GM21786 (cell line): Measurements from ENCODE around the gene AP3S1.
A peak's percentile ranks its signal among the peaks of the same experiment; 100 is the strongest.
"Not testable (repeated sequence)": the region's sequence is repeated elsewhere in the genome, so short reads cannot be mapped to it uniquely, and the experiment has no call there.

Experiments used
- ATAC-seq: cut with Tn5 transposase; IDR thresholded peaks from one replicate; pipeline ENCODE4 v1.9.1; 2021; ENCODE audit not compliant: unreplicated experiment

The AP3S1 gene

DNA sequence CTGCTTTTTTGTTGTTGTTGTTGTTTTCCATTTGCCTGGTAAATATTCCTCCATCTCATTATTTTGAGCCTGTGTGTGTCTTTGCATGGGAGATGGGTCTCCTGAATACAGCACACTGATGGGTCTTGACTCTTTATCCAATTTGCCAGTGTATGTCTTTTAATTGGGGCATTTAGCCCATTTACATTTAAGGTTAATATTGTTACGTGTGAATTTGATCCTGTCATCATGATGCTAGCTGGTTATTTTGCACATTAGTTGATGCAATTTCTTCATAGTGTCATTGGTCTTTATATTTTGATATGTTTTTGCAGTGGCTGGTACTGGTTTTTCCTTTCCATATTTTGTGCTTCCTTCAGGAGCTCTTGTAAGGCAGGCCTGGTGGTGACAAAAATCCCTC, 16.8 kb upstream of the AP3S1 start:
- ATAC-seq = not testable (repeated sequence)

- no peak for ATAC-seq
Observed at GRCh38 chr5:115825948-115826347, 15.8 kb upstream of the AP3S1 start.

- ATAC-seq = no peak
Observed at GRCh38 chr5:115829913-115830312, 11.8 kb upstream of the AP3S1 start.

DNA sequence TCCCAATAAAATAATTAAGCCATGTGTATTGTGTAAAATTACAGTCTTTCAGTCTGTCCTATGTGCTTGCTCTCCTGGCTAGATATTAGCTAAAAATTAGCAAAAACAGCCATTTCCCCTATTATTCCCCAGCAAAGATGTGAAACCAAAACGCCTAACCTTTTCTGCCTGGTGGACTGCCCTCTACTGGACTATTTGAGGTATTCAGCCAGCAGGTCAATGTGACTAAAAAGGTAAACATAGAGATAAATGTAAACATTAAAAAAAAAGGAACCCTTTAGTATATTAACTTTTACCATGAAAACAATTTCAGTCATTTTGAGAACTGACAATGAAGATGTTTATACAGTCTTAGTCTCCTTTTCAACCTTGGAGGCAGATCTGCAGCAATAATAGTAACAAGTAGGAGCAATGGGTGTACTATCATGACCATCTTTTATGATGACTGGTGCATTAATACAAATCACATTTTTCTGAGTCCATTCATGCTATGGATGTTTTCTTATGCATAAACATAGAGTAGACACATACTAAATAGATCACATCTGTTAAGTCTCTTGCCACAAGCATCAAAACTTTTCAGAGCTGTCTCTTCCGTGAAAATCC, 10.5 kb upstream of the AP3S1 start:
- ATAC-seq = peak; percentile 68

GRCh38 chr5:115835481-115835880, 6.3 kb upstream of the AP3S1 start:
- ATAC-seq = no peak

GRCh38 chr5:115838885-115839518, 2.7 kb upstream of the AP3S1 start:
- peak; percentile 21 for ATAC-seq

DNA sequence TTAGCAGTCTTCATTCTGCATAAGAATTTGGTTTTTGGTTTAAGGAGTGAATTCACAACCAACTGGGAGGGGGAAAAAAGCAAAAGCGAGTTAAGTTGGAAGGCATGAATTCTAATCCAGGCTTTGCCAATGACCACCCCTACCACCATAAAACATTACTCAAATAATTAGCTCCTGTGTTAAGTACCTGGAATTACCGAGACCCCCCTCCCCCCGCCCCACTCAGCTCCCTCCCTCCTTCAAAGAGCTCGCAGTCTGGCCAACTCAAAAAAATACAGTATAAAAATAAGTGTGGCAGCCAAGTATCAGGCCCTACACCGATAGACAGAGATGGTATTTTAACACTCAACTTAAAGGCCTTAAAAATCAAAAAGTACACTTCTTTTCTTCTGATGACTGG, 862 bp upstream of the AP3S1 start:
- no peak for ATAC-seq

DNA sequence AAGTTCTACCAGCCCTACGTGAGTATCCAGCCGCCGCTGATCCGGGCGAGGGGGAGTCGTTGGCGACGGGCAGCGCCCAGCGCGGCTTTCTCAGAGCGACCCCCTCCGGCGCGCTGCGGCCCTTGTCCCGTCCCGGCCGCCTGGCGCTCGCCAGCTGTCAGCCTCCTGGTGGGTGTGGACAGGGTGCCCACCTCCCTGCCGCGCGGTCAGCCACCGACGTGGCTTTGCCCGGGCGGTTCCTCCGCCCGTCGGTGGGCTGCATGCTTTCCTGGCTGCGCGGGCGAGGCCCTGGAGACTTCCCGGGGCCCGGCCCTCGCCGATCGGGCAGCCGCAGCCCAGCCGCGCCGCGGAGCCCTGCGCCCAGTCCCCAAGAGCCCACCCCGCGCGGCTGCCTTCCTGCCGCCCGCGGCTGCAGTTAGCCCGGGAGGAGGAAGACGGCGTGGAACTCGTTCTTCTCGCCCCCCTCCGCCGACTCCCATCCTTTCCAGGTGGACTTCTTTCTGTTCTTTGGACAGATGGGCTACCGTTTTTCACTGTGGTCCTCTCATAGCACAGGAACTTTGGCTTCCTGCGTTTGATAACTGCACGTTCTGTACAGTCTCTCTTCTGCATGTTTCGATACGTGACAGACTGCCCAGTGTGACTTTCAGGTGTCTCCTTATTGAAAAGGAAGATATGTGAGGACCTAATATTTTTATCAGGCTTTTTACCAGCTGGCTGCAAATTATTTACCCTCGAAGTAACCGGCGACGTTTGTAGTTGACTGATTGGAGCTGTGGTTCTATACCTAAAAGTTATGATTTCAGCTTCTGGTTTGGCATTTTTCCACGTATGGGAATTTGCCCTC, 577 bp downstream of the AP3S1 start:
- peak; percentile 28 for ATAC-seq

DNA sequence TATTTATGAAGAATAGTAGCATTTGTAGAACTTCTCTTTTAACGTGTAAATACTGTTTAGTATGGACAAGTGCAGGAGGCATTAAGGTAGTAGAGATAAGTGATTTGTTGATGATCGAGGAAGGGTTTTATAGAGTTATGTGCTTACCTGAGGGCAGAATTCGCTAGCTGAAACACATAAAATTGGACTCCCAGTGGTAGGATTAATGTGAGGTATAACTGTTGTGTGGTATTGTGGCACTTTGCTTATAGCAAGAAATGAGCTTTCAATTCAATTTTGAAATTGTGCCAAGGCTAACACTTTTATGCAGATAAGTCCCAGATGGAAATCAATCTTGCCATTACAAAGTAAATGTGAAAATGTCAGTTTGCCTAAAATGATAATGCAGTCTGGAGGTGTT, 1.2 kb downstream of the AP3S1 start:
- ATAC-seq = no peak

DNA sequence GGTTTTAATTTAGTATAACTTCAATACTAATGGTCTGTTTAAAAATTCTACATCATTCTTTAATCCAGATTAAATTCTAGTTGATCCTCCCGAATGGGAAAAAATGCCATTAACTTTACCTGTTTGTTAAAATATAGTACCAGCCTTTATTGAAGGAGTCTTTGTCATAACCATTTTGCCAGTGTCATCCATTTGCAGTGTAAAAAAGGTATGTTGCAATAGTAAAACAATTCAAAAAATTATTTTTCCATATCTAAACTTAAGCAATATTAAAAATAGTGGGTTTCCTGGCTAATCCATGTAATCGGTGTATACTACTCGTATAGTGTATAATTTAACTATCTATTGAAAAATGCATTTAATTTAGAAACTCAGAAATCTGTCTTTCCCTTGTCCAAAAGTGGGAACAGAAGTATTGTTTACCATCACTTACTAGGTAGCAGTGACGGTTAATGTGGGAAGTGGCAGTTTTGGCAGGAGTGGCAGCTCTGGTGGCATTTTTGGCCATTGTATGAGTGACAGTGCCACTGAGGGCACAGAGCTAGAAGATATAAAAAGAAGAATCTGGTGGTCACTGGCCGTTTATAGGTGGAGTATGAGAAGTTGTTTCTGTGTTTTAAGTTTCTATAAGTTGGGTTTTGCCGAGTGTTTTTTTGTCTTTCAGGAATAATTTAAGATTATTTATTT, 1.9 kb downstream of the AP3S1 start:
- no peak for ATAC-seq

DNA sequence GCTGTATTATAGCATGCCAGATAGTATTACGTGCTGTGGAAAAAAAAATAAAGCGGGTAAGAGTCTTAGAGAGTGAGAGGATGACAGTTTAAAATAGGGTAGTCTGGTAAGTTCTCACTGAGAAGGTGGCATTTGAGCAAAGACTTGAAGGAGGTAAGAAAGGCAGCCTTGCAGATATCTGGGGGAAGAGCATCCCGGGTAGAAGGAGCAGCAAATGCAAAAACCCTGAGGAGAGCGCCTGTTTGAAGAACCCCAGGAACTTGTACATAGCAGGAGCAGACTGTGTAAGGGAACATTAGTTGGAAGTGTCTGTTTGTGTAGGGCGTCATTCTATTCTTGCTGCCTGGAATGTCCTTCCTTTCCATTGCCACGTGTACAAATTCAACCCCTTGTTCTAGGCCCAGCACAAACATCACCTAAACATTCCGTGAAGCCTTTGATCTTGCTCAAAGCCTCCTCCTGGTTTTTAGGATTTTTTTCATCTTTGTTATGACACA, 2.6 kb downstream of the AP3S1 start:
- ATAC-seq = no peak

GRCh38 chr5:115847290-115847689, 5.6 kb downstream of the AP3S1 start:
- ATAC-seq = no peak

- no peak for ATAC-seq
Observed at GRCh38 chr5:115849258-115849798, 7.6 kb downstream of the AP3S1 start.

DNA sequence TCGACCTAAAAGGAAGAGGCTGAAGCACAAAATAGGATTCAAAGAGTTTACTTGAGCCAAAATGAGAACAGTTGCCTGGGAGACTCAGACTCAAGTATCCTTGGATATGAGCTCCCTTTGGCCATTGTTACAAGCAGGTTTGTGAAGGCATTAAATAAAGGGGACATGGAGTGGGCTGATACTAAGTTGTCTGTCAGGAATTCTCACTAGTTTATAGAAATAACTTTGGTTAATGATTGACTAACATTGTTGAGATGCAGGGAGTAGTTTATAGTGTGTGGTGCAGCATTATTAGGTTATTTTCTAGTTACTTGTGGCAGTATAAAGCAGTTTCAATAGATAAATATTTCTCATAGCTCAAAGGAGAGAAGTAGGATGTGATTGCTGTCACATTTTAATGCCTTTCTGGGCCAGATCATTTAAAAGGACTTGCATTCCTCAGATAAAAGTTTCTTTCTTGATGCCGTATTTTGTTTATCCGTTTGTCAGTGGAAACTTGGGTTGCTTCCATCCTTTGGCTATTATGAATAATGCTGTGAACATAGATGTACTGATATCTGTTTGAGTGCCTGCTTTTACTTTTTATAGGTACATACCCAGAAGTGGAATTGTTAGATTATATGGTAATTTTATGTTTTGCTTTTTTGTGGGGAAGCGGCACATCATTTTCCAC, 9.1 kb downstream of the AP3S1 start:
- ATAC-seq = no peak

GRCh38 chr5:115854139-115854538, 12.4 kb downstream of the AP3S1 start:
- no peak for ATAC-seq

DNA sequence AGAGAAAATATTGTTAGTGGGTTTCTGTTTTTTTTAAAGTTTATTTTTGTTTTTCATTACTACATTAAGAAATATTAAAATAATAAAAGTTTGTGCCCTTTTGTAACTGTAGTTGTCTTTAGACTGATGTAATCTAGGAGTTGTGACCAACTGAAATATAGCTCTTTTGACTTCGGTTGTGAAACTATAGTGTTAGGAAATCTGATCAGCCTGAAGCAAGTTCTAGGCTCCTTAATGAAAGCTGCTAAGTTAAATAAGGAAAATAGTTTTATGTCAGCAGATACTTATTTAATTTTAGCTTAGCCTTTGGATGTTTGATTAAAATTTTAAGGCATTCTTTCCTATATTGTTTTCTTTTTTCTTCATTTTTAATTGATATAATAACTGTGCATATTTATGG, 14.2 kb downstream of the AP3S1 start:
- no peak for ATAC-seq

- no peak for ATAC-seq
Observed at GRCh38 chr5:115857057-115857479, 15.3 kb downstream of the AP3S1 start.

DNA sequence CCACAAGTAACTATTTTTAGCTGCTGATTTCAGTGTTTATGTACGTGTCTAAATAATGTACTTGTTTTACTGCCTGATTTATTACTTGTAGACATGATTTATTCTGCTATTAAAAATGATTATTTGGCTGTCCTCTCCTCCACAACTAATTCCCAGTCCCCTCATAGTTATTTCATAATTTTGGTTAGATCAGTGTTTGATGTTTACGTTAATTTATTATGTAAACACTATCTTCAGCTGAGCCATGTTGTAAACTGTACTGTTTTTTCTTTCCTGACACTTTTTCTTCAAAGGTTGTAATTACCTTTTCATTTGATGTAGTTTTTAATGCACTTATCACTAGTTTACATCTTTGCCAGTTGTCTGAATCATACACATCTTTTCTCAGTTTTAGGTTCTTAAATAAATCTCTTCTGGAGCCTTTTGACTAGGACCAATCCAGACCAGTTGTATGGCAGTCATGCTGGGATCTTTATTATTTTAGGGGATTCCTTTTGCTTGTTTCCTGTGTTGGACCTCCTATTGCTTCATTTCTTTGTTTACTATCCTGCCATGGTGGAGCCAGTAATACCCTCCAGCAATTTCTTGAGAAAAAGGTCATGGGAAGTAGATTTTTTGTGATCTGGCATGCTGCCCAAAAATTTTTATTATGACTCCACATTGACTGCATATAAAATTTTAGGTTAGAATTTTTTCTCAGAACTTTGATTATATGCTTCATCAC, 16.1 kb downstream of the AP3S1 start:
- ATAC-seq = no peak

GRCh38 chr5:115858396-115858795, 16.7 kb downstream of the AP3S1 start:
- no peak for ATAC-seq

GRCh38 chr5:115859378-115859777, 17.6 kb downstream of the AP3S1 start:
- no peak for ATAC-seq
